ENCODE measurements around the gene NCOR1.
A peak's percentile ranks its signal among the peaks of the same experiment; 100 is the strongest.

NCOR1 gene

DNA sequence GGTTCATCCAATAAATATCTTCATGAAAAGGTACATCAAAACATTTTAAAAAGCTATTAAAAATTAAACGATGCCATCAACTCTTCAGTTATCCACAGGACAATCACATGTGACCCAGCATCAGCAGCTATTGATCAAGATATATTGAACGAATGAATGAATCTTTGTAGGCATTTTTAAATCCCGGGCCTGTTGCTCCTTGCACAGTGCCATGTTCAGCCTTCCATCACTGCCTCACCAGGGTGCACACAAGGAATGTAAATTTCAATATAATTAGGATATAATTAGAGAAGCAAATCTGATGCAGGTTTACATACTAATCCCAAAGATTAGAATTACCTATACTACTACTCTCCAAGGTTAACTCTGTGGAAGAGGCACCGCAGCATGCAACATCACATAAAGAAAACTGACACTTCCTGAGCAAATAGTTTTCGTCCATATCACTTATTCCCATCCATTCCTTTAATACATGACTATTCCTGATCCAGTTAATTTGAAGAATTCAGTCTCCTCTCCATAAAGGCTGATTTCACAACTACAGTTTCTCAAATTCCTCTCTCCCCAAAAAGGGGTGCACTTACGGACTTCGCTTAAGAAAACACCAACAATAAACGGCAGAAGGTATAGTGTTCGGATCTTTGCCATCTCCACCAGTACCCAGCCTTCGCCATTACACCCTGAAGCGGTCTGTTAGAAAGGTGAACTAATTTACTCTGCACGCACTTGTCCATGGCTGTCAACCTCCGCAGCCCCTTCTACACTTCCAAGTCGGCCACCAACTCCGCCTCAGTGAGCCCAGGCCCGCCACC is 938 bp downstream of the NCOR1 start:
- no peak for TF ChIP-seq OSR1 (CRISPR knock-in tag; IDR thresholded peaks at IDR 0.05)
- no peak for TF ChIP-seq GLIS3 (CRISPR knock-in tag; IDR thresholded peaks at IDR 0.05)
- TF ChIP-seq CSRNP3 (CRISPR knock-in tag; IDR thresholded peaks at IDR 0.05) = no peak
- TF ChIP-seq ESRRG (CRISPR knock-in tag; IDR thresholded peaks at IDR 0.05) = no peak
- TF ChIP-seq ZFP30 (CRISPR knock-in tag; IDR thresholded peaks at IDR 0.05) = no peak
- no peak for TF ChIP-seq ZNF70 (CRISPR knock-in tag; IDR thresholded peaks at IDR 0.05)
- TF ChIP-seq, protein P1, sequence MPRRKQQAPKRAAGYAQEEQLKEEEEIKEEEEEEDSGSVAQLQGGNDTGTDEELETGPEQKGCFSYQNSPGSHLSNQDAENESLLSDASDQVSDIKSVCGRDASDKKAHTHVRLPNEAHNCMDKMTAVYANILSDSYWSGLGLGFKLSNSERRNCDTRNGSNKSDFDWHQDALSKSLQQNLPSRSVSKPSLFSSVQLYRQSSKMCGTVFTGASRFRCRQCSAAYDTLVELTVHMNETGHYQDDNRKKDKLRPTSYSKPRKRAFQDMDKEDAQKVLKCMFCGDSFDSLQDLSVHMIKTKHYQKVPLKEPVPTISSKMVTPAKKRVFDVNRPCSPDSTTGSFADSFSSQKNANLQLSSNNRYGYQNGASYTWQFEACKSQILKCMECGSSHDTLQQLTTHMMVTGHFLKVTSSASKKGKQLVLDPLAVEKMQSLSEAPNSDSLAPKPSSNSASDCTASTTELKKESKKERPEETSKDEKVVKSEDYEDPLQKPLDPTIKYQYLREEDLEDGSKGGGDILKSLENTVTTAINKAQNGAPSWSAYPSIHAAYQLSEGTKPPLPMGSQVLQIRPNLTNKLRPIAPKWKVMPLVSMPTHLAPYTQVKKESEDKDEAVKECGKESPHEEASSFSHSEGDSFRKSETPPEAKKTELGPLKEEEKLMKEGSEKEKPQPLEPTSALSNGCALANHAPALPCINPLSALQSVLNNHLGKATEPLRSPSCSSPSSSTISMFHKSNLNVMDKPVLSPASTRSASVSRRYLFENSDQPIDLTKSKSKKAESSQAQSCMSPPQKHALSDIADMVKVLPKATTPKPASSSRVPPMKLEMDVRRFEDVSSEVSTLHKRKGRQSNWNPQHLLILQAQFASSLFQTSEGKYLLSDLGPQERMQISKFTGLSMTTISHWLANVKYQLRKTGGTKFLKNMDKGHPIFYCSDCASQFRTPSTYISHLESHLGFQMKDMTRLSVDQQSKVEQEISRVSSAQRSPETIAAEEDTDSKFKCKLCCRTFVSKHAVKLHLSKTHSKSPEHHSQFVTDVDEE (CRISPR knock-in tag; IDR thresholded peaks at IDR 0.05) = no peak
- TF ChIP-seq PPARA (CRISPR knock-in tag; IDR thresholded peaks at IDR 0.05; ENCODE audit: borderline replicate concordance) = no peak
- peak; percentile 41 for ATAC-seq

DNA sequence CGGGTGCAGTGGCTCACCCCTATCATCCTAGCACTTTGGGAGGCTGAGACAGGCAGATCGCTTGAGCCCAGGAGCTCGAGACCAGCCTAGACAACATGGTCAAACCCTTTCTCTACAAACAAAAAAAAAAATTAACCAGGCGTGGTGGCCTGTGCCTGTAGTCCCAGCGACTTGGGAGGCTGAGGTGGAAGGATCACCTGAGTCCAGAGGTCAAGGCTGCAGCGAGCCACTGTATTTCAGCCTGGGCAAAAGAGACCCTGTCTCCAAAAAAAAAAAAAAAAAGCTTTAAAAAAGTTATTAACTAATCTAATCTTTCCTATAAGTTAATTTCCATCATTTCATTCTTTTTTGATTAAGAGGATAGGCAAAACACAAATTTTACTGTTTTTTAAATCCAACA is 2.5 kb downstream of the NCOR1 start:
- TF ChIP-seq ARNTL (CRISPR knock-in tag; IDR thresholded peaks at IDR 0.05; ENCODE audit: borderline replicate concordance, low read depth) = no peak
- TF ChIP-seq ZFP3 (CRISPR knock-in tag; IDR thresholded peaks at IDR 0.05) = no peak
- no peak for TF ChIP-seq TCF4 (CRISPR knock-in tag; IDR thresholded peaks at IDR 0.05; ENCODE audit: borderline replicate concordance)
- no peak for TF ChIP-seq RARB (CRISPR knock-in tag; IDR thresholded peaks at IDR 0.05)
- TF ChIP-seq SNAI2 (CRISPR knock-in tag; IDR thresholded peaks at IDR 0.05) = no peak
- TF ChIP-seq GLIS3 (CRISPR knock-in tag; IDR thresholded peaks at IDR 0.05) = no peak
- TF ChIP-seq, protein P1 (CRISPR knock-in tag; IDR thresholded peaks at IDR 0.05) = no peak
- TF ChIP-seq, protein P2, sequence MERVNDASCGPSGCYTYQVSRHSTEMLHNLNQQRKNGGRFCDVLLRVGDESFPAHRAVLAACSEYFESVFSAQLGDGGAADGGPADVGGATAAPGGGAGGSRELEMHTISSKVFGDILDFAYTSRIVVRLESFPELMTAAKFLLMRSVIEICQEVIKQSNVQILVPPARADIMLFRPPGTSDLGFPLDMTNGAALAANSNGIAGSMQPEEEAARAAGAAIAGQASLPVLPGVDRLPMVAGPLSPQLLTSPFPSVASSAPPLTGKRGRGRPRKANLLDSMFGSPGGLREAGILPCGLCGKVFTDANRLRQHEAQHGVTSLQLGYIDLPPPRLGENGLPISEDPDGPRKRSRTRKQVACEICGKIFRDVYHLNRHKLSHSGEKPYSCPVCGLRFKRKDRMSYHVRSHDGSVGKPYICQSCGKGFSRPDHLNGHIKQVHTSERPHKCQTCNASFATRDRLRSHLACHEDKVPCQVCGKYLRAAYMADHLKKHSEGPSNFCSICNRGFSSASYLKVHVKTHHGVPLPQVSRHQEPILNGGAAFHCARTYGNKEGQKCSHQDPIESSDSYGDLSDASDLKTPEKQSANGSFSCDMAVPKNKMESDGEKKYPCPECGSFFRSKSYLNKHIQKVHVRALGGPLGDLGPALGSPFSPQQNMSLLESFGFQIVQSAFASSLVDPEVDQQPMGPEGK (CRISPR knock-in tag; IDR thresholded peaks at IDR 0.05; ENCODE audit: borderline replicate concordance) = no peak
- TF ChIP-seq OSR1 (CRISPR knock-in tag; IDR thresholded peaks at IDR 0.05) = no peak
- no peak for TF ChIP-seq POU6F1 (CRISPR knock-in tag; IDR thresholded peaks at IDR 0.05; ENCODE audit: borderline replicate concordance, low read depth)
- no peak for TF ChIP-seq CREB5 (CRISPR knock-in tag; IDR thresholded peaks at IDR 0.05; ENCODE audit: low read depth)
- TF ChIP-seq ZNF70 (CRISPR knock-in tag; IDR thresholded peaks at IDR 0.05) = no peak
- no peak for TF ChIP-seq CSRNP3 (CRISPR knock-in tag; IDR thresholded peaks at IDR 0.05)
- no peak for TF ChIP-seq ZNF8 (CRISPR knock-in tag; IDR thresholded peaks at IDR 0.05)
- no peak for TF ChIP-seq PPARA (CRISPR knock-in tag; IDR thresholded peaks at IDR 0.05; ENCODE audit: borderline replicate concordance)
- no peak for TF ChIP-seq TOX (CRISPR knock-in tag; IDR thresholded peaks at IDR 0.05; ENCODE audit: borderline replicate concordance)
- no peak for TF ChIP-seq ZC3H10 (CRISPR knock-in tag; IDR thresholded peaks at IDR 0.05)
- no peak for TF ChIP-seq CSDC2 (CRISPR knock-in tag; IDR thresholded peaks at IDR 0.05)
- no peak for ATAC-seq

Measured in SK-N-SH treated with all-trans-retinoic acid at 6 μM for 48 hours (cell line).